ELR (cell line): ENCODE results near the gene COL18A1.
A peak's percentile ranks its signal among the peaks of the same experiment; 100 is the strongest.

Experiments used
- DNase-seq: peaks from one replicate; pipeline ENCODE4 v3.0.0-alpha.2; 2015; ENCODE audit warnings: low read depth

COL18A1 gene

DNA sequence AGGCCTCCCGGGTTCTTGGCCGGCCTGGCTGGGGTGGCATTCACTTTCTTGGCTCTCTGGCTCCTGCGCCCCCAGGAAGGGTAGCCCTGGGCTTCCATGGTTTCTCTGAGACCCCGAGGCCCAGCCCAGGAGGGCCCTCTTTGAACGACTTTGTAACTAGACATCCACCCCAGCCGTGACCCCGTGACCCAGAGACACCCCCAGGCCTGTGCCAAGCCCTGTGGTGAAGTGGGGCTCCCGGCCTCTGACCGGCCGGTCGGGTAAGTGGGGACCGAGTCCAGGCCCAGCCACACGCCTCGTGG is 64.0 kb downstream of the COL18A1 start:
- no peak for DNase-seq

DNA sequence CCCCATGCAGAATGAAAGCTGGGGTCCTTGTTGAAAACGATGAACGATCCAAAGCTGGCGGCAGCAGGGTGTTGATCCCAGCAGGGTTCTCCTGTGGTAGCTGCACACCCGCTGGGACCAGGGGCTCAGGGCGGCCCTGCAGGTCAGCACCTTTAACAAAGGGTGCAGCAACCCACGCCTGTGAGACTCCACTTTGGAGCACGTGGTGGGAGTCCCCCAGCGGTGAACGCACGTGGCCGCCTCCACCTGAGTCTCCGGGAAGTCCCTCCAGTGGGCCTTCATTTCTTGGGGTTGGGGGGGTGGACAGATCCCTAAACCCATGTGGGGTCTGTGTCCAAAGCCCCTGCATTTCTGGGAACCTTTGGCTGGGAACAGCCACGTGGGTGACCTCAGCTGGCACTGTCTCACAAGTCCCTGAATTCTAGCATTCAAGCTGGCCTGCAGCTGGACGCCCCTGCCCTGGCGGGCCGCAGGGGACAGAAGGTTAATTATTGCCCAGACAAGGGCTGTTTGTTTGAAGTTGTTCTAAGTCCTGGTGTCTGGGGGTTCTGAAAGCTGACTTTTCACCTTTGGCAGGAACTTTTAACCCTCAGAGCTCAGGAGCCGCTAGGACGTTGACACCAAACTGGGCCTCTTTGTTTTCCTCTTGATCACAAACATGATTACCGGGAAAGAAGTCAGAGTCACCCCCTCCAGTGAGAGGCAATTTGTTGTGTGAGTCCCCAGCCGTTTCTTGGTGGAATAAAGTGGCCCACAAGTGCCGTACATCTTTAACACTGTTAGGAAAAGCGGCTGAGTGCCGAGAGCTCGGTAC is 64.5 kb downstream of the COL18A1 start:
- DNase-seq = no peak

DNA sequence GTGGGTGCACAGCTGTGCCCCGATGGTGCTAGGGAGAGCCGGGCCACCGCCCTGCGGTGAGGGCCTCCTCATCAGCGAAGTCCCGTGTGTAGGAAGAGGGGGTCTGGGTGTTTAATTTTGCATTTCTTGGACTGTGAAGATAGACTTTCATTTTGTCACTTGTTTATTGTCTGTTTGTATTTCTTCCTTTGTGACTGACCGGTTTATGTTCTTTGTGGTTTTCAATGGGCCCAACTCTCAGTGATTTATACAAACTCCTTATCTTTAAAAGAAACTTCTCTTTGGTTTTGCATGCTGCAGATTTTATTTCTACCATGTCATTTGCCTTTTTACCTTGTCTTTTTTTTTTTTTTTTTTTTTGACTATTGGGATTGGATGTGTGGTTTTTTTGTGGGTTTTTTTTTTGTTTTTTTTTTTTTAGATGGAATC is 65.1 kb downstream of the COL18A1 start:
- peak; percentile 32 for DNase-seq

- DNase-seq = peak; percentile 89
These were observed 66.0 kb downstream of the COL18A1 start for GRCh38 chr21:45470773-45471524.

GRCh38 chr21:45471525-45472221 is 66.7 kb downstream of the COL18A1 start:
- DNase-seq = no peak

GRCh38 chr21:45472445-45473365 is 67.7 kb downstream of the COL18A1 start:
- DNase-seq = no peak

GRCh38 chr21:45473496-45474322 is 68.7 kb downstream of the COL18A1 start:
- DNase-seq = no peak

GRCh38 chr21:45474323-45474950 is 69.5 kb downstream of the COL18A1 start:
- DNase-seq = peak; percentile 10

GRCh38 chr21:45475004-45475685 is 70.2 kb downstream of the COL18A1 start:
- no peak for DNase-seq

DNA sequence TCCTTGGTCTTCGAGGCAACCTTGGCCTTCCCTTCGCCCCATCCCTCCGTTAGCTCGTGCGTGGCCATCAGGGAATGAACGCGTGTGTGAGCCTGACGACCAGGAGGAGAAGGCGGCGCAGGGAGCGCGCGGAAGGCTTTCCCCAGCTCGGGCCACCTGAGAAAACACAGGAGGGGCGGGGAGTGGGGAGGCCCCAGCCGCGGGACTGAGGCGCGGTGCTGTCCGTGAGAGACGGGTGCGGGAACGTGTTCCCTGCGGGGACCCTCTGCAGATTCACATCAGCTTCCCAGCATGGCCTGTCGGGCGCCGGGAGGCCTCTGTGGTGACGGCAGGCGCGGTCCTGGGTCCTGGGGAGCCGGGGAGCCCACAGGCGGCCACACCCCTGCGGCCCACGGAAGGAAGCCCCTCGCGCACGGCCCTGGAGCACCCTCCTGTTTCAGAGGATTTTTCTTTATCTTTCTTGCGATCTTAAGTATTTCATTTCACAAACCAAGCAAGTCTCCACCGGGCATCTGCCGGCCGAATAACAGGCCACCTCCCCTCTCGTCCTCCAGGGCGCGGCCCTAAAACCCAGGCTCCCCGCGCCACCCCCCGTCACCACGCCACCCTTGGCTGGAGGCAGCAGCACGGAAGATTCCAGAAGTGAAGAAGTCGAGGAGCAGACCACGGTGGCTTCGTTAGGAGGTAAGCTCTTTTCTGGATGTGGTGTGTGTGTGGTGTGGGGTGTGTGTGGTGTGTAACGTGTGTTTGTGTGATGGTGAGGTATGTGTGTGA is 71.0 kb downstream of the COL18A1 start:
- no peak for DNase-seq

- no peak for DNase-seq
These were observed 71.6 kb downstream of the COL18A1 start for GRCh38 chr21:45476582-45476981.

GRCh38 chr21:45477176-45478114 is 72.5 kb downstream of the COL18A1 start:
- no peak for DNase-seq

- DNase-seq = peak; percentile 36
These were observed 73.3 kb downstream of the COL18A1 start for GRCh38 chr21:45478115-45478801.

DNA sequence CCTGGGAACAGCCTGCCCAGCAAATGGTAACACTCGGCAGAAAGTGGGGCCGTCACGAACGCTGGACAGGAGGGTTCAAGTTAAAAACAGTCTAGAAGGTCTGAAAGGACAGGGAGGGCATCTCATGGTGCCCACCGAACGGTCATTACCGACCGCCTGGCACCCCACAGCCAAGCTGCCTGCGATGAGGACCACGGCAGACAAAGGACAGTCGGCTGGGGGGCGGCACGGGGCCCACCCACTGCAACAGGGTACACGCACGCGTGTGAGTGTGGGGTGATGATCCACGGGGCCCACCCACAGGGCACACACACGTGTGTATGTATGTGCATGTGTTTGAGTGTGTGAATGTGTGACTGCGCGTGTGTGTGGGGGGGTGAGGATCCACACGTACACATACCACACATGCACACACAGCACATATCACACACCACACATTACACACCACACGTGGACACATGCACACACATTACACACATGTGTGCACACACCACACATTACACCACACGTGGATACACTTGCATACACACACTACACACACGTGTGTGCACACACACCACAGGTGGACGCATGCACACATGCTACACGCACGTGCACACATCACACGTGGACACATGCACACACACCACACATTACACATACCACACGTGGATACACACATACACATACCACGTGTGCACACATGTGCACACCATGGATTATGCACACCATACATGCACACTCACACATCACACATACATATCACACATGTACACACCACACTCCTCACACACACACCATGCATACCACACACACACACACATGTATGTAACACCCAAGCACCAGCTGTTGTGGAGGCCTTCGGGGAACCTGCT is 74.1 kb downstream of the COL18A1 start:
- DNase-seq = no peak

GRCh38 chr21:45479691-45480675 is 75.0 kb downstream of the COL18A1 start:
- DNase-seq = no peak
